Glutamatergic neuron (in vitro differentiated cells): Measurements from ENCODE around the gene TGFBR2. TPM values are rescaled to one million over a fixed set of nuclear protein-coding genes. Genes with fewer than 3 reads are reported as not detected.

Source experiments
- DNase-seq: peaks from one replicate; pipeline ENCODE4 v3.0.0; 2022
- H3K27ac Mint-ChIP-seq: one replicate; pipeline ENCODE4 v1.8.0; 2020; ENCODE audit warnings: mild to moderate bottlenecking, mixed read lengths, inconsistent platforms; ENCODE audit not compliant: unreplicated experiment
- H3K27me3 Mint-ChIP-seq: one replicate; pipeline ENCODE4 v1.8.0; 2020; ENCODE audit warnings: mild to moderate bottlenecking, moderate library complexity, mixed read lengths, inconsistent platforms; ENCODE audit not compliant: unreplicated experiment
- H3K36me3 Mint-ChIP-seq: one replicate; pipeline ENCODE4 v1.8.0; 2020; ENCODE audit warnings: mild to moderate bottlenecking, mixed read lengths, inconsistent platforms; ENCODE audit not compliant: unreplicated experiment
- H3K4me1 Mint-ChIP-seq: one replicate; pipeline ENCODE4 v1.8.0; 2020; ENCODE audit warnings: mild to moderate bottlenecking, low read depth, mixed read lengths, inconsistent platforms; ENCODE audit not compliant: unreplicated experiment
- H3K4me3 Mint-ChIP-seq: one replicate; pipeline ENCODE4 v1.8.0; 2020; ENCODE audit warnings: mild to moderate bottlenecking, mixed read lengths, inconsistent platforms; ENCODE audit not compliant: unreplicated experiment
- H3K9me3 Mint-ChIP-seq: one replicate; pipeline ENCODE4 v1.8.0; 2020; ENCODE audit warnings: mild to moderate bottlenecking, moderate library complexity, mixed read lengths, inconsistent platforms; ENCODE audit not compliant: unreplicated experiment
- total RNA-seq: library from RNA; stranded (reverse); fragmentation: NEBNext Ultra II Directional; extraction: Animal tissue kit (Norgen Biotek cat#: 25700); gene quantifications from one replicate; pipeline ENCODE4 v1.2.1, GENCODE V29; 2021; ENCODE audit not compliant: unreplicated experiment
- TF ChIP-seq, protein P1 (sequence below): fragments of 200-600 bp; sonication (generic); IDR thresholded peaks from one replicate; pipeline ENCODE4 v1.5.0; 2021; ENCODE audit not compliant: partially characterized antibody, unreplicated experiment

Gene TGFBR2
- total RNA-seq, 1 donor from 2014 or later = 0.96 TPM

DNA sequence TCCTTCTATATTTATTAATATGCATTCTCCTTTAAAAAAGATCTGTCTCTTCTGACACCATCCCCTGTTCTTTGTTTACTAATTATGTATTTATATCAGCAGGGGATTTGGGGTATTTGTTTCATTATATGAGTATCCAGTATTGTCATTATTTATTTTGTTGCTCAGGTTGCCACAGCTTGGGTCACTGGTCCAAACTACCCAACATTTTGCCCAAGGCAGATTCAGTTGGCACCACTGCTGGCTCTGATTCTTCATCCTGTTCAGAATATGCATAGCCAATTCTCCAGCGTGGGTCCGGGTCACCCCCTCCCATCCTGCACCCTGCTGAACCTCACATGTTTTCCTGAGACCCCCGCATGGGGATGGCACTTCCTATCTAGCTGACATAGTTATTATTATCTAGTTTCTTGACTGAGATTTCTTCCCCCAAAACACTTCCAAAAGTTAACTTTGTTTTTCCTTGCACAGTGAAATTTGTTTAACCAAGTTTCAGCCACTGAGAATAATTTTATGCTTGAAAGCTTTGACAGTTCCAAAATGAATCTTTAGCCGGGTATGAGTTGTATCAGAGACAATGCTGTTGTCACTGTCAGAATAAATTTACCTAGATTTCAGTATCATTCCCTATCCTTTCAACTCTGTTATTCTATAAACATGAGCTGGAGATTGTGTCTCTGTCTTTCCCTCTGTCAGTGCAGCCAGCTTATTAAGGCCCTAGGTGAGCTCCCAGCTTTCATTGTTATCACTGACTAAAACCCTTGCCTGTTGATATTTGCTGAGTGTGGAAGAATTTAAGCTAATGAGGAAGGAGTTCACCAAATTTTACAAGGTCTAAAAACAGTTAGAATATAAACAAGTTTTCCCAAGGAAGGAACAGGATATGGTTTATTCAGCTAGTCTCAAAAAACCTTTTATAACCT lies 70.3 kb downstream of the TGFBR2 start:
- TF ChIP-seq, protein P1, sequence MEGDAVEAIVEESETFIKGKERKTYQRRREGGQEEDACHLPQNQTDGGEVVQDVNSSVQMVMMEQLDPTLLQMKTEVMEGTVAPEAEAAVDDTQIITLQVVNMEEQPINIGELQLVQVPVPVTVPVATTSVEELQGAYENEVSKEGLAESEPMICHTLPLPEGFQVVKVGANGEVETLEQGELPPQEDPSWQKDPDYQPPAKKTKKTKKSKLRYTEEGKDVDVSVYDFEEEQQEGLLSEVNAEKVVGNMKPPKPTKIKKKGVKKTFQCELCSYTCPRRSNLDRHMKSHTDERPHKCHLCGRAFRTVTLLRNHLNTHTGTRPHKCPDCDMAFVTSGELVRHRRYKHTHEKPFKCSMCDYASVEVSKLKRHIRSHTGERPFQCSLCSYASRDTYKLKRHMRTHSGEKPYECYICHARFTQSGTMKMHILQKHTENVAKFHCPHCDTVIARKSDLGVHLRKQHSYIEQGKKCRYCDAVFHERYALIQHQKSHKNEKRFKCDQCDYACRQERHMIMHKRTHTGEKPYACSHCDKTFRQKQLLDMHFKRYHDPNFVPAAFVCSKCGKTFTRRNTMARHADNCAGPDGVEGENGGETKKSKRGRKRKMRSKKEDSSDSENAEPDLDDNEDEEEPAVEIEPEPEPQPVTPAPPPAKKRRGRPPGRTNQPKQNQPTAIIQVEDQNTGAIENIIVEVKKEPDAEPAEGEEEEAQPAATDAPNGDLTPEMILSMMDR = no peak
- Mint-ChIP-seq H3K9me3 (peaks cover 8% of the 10 kb centered on the region), H3K27ac (no peak overlapping the region), H3K4me1 (peaks cover 13% of the 10 kb centered on the region), H3K4me3 (no peak overlapping the region), H3K27me3 (peaks cover 3% of the 10 kb centered on the region), H3K36me3 (peaks cover 5% of the 10 kb centered on the region)
- DNase-seq = no peak

DNA sequence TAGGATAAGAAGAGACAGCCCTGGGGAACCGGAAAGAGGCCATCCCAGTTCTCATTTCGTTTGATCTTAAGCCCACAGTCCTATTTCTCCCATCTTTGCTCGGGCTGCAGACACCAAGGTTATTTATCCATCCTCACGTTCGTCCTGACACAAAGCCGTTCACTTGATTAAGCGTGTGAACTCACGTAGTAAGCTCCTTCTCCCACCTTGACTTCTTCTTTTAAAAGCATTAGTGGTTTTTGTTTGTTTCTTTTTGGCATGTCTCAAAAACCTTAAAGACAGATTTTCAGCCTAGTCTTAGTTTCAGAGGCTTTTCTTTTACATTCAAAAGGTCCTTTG lies 70.9 kb downstream of the TGFBR2 start:
- Mint-ChIP-seq H3K9me3 (peaks cover 8% of the 10 kb centered on the region), H3K36me3 (peaks cover 5% of the 10 kb centered on the region), H3K4me1 (peaks cover 17% of the 10 kb centered on the region), H3K4me3 (no peak overlapping the region), H3K27ac (no peak overlapping the region), H3K27me3 (peaks cover 3% of the 10 kb centered on the region)
- TF ChIP-seq, protein P1 = no peak
- no peak for DNase-seq

DNA sequence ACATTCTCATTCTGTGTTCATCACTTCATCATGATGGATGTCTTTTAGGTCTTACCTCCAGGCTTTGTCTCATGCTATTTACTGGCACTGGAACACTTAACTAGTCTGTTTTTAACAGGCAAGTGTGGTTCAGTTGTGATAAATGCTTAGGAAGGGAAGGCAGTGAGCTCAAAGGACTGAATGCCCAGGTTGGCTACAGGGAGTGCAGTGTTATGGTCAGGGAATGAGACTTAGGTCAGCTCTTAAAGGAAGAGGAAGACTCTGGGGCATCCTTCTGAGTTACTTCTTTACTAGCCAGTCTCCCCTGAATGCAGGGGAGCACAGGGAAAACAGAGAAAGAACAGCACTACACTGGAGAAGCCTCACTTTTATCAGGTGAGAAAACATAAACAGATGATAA lies 72.6 kb downstream of the TGFBR2 start:
- DNase-seq = no peak
- H3K27me3 Mint-ChIP-seq = no peaks in the 10 kb centered on the region
- TF ChIP-seq, protein P1 = no peak
- peaks cover 20% of the 10 kb centered on the region for H3K4me1 Mint-ChIP-seq
- H3K36me3 Mint-ChIP-seq = no peaks in the 10 kb centered on the region
- no peak overlapping the region for H3K27ac Mint-ChIP-seq
- no peak overlapping the region for H3K4me3 Mint-ChIP-seq
- peaks cover 3% of the 10 kb centered on the region for H3K9me3 Mint-ChIP-seq

DNA sequence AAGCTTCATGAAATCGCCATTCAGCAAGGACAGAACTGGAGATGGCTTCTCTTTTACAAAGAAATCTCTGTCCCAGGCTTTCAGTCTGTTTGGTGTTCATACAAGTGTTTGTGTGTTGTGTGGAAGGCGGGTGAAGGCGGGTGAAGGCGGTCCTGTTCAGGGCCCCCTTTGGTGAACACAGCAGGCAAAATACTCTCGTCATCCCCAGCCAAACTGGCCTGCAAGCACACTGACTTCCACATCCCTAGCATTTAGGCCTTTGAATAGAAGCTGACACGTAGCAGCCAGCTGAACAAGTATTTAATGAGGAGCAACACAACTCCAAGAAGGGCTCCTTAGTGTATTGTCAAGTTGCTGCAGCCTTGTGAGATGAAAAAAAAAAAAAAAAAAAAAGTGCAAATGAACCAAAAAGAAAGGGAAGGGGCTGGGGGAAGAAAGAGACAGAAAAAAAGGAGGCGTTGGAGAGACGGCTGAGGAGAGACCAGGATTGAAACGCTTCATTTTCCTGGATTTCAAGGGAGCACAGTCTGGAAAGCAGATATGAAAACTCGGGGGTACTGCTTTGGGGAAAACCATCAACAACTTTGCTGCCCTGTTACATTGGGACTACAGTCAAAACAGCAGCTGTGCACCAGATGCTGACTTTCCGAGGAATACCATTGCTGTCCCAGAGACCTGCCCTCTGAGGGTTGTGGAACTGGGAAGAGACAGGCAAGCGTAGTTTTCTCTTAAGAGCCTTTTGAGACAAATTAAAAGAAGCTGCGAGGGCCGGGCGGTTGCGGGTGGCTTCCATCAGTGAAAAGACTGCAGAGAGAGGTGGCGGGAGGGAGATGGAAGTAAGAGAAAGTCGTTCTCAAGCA lies 74.6 kb downstream of the TGFBR2 start:
- no peak for DNase-seq
- Mint-ChIP-seq H3K36me3 (no peaks in the 10 kb centered on the region), H3K27ac (peak overlapping the region; percentile 83), H3K27me3 (no peaks in the 10 kb centered on the region), H3K4me1 (peaks cover 21% of the 10 kb centered on the region), H3K9me3 (peaks cover 3% of the 10 kb centered on the region), H3K4me3 (peak overlapping the region; percentile 44)
- TF ChIP-seq, protein P1 = no peak
